SW 1271 (cell line): ENCODE data around the gene ATP13A3.

Experiments used
- DNase-seq, 2 experiments: peaks; one replicate each; lab custom pipeline; 2025; lab: John Stamatoyannopoulos, UW

ATP13A3 gene

DNA sequence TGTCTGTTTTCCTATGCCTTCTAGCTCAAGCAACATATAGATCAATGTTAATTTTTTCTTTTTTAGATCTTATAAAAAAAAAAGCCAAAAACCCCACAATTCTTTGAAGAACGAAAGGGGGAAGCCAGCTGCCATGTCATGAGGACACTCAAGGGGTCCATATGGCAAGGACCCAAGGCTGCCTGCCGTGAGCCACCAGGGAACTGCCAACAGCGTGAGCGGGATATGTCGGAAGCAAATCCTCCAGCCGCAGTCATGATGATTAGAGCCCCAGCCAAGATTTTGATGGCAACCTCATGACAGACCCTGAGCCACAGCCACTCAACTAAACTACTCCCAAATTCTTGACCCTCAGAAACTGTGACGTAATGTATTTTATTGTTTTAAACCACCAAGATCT lies 94.2 kb downstream of the ATP13A3 start:
- DNase-seq, result no peak

GRCh38 chr3:194390835-194391234 lies 96.0 kb downstream of the ATP13A3 start:
- DNase-seq, result no peak

- DNase-seq, result no peak
Measured at GRCh38 chr3:194389269-194389668, 97.5 kb downstream of the ATP13A3 start.

DNA sequence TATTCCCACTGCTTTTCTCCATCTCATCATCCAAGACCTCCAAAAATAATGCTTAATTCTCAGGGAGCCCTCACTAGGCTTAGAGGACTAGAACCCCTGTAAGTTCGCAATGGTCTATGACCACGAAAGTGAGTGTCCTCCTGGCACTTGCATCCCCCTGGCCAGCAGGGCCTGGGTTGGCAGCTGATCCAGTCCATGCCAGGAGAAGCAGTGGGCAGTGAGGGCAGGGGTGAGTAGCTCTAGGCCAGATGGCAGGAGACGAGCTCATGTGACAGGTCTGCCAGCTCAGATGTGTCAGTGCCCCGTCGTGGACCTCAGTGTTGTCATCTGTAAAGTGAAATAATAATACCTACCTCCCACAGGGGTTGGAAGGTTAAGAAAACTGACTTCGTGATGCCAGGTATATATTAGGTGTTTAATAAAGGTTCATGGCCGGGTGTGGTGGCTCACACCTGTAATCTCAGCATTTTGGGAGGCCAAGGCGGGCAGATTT lies 98.8 kb downstream of the ATP13A3 start:
- no peak for DNase-seq

- no peak for DNase-seq
Measured at GRCh38 chr3:194387276-194387675, 99.5 kb downstream of the ATP13A3 start.

- no peak for DNase-seq
Measured at GRCh38 chr3:194386648-194387047, 100.2 kb downstream of the ATP13A3 start.

DNA sequence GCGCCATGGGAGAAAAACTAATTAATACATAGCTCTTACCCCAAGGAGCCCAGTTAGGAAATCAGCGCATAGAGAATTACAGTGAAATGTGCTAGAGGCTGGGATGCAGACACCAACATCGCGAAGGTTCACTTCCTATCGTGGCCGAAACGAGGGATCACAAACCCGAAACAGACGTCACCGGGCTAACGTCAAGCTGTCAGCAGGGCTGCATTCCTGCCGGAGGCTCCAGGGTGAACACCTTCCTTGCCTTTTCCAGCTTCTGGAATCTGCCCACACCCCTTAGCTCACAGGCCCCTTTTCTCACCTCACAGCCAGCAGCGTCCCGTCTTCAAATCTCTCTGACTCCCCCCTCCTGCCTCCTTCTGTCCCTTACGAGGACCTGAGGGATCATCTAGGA lies 100.7 kb downstream of the ATP13A3 start:
- no peak for DNase-seq

- DNase-seq, result no peak
Measured at GRCh38 chr3:194384569-194385001, 102.2 kb downstream of the ATP13A3 start.

DNA sequence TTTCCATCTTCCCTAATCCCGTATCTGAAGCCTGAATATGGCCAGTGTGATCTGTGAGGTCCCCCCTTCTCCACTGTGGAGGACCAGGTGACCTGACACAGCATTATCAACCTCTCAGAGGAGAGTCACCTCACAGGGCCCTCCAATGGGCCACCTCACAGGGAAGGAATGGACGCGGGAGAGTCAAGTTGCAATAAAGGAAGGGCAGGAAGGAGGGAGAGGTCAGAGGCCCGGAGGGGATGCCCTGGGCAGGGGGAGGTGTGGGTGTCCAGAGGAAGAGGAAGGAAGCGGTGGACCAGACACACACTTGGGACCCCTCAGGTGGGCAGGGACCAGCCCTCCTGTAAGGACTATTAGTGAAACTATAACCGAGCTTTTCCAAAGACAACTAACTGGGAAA lies 102.6 kb downstream of the ATP13A3 start:
- DNase-seq, result no peak

GRCh38 chr3:194383276-194383940 lies 103.4 kb downstream of the ATP13A3 start:
- DNase-seq, result no peak

- DNase-seq, result no peak
Measured at GRCh38 chr3:194382892-194383223, 103.9 kb downstream of the ATP13A3 start.

- no peak for DNase-seq
Measured at GRCh38 chr3:194382196-194382891, 104.5 kb downstream of the ATP13A3 start.

DNA sequence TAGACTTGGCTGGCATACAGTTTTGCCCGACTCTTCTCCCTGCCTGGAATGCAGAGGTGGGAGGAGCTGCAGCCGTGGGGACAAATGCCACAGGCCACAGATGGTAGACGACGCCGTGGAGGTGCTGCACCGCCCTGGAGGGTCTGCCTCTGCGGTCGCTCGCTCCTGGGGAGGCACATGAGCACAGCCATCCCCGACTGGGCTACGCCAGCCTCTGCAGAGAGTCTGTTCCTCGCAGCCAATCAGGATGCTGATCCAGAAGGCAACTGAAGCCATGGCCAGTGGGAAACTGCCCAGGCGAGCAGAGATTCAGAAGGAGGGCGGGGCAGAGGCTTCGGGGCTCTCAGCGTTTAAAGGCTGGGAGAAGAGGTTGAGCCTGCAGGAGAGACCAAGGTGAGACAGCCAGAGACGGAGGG lies 105.3 kb downstream of the ATP13A3 start:
- DNase-seq, result no peak

DNA sequence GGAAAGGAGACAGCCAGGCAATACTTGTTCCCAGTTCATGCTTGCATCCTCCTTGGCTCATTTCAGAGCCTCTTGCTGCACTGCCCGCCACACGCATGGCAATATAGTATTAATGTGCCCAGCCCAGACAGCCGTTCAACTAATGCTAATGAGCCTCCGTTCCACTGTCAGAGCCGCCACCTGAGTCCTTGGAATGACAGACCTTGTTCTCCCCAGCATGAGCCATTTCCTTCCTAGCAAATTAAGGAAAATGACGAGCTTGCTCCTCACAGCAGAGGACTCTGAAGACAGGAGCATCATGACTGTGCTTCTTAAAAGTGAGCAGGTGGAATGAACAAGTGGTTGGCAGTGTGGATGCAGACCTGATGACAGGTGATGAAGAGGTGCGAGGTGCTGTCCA lies 106.5 kb downstream of the ATP13A3 start:
- no peak for DNase-seq

DNA sequence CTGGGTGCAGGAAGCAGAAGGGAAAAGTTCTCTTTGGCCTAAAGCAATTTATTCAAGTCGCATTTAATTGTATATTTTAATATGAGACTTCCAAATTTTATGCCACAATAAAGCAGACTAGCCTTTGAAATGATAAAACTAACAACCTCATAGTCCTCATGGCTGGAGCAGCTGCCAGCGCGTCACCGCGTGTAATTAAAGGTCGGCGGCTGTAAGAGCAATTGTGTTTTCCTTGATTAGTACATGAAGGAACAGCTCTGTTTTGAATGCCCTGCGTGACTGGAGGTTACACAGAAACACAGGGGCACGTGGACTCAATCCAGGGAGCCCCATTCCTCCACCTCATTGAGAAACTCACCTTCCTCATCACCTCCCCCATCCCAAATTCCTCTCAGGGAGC lies 107.2 kb downstream of the ATP13A3 start:
- DNase-seq, result no peak

DNA sequence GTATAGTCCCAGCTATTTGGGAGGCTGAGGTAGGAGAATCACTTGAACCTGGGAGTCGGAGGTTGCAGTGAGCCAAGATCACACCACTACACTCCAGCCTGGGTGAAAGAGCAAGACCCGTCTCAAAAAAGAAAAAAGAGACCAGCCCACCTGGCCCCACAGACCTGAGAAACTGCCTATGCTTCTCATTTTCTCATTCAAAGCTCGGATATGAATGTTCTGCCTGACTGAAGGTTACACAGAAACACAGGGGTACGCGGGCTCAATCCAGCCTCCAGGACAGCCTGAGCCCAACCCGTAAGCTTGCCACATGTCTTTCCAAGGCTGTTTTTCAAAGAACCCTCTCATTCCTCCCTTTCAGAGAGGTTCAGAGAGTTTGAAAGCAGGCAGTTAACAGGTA lies 107.6 kb downstream of the ATP13A3 start:
- no peak for DNase-seq

DNA sequence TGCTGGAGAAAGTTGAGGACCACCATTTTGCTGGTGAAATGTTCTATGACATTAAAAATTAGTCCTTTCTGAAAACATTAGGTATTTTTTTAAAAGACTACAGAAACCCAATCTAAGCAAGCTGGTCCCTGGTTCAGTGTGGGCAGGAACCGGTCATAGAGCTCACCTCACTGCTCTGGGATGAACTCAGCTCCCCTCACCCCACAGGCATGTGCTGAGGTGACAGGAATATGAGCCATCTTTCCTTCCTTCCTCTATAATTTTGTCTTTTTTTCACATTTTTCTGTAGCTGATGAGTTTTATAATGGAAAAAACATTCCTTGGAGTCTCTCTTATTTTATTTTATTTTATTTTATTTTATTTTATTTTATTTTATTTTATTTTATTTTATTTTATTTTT lies 109.1 kb downstream of the ATP13A3 start:
- DNase-seq, result no peak

GRCh38 chr3:194376241-194376560 lies 110.6 kb downstream of the ATP13A3 start:
- DNase-seq, result no peak

DNA sequence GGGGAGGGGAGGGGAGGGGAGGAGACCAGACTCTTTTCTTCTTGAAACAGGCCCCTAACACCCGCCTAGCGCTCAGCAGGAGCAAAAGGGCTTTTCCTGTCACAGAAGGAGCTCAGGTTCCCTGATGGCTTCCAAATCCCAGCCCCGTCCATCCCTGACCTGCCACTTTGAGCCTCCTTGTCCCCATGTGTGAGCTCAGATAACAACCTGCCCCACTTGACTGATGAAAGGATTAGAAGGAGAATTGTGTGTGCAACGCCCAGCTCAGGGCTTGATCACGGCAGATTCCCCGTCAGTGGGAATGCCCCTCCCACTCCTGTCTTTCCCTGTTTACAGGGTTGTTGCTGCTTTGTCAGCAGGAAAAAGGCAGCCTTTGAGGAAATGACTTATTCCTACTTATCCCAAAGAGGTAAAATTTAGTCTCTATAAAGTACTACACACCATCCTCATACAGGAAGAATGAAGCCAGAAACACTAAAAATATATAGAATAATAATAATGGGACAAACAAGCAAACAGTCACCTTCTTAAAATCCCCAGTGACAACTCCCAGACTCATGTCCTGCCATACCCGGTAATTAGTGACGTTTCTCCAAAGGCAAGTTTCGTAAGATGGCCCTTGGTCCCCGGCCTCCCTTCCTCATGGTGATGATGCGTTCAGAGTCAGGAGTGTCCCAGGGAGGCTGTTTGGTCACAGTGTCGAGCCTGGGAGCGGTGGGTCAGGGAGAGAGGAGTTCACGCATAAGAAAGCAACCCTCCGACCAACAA lies 111.1 kb downstream of the ATP13A3 start:
- no peak for DNase-seq

DNA sequence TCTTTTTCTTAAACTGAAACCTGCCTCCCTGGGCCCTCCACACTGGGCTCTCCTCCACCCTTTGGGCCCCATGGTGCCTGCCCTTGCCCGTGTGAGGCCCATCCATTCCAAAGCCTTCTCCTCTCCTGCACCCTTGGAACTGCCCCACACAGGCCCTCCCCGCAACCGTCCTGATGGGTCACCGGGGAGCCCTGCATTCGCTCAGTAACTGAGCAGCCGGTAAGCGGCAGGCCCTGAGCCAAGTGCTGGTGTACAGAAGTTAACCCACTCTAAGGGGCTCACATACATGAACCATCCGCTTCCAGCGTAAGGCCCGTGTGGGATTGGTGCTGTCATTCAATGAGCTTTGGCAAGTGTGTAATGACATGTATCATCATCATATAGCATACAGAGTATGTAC lies 111.9 kb downstream of the ATP13A3 start:
- no peak for DNase-seq

DNA sequence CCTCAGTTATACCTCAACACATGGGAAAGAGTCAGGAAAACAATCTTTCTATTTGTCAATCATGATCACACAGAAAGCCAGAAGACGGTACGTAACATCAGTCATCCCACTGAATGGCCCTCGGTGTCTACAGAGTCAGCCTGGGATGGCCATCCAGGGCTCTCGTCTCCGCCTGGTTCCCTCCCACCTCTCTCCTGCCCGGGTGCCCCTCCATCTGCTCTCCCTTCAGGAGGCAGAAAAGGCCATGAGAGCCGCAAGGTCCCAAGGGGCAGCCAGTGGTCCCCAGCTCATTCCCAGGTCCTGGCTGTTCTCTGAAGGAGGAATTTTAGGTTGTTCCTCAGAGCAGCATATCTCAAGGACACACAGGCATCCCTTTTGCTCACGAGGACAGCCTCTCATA lies 112.9 kb downstream of the ATP13A3 start:
- no peak for DNase-seq

- no peak for DNase-seq
Measured at GRCh38 chr3:194373028-194373427, 113.8 kb downstream of the ATP13A3 start.

DNA sequence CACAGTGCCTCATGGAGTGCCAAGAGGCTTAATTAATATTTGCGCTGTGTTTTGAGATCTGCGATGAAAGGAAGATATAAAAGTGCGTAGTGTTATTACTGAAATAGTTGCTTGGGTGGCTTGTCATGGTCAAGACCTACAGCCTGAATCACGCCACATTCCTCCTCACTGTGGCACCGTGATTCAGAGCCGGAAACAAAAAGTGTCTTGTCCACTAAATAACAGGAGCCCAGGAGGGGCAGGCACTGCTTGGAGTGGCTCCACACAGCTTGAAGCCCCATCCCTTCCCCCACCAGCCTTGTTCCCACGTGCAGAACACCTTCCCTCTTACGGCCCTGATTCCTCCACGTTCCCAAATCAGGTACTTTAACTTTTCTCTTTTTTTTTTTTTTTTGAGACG lies 116.0 kb downstream of the ATP13A3 start:
- no peak for DNase-seq
